GM18519 (cell line): ENCODE measurements around the gene CEP120.
"Not testable (repeated sequence)": the region's sequence is repeated elsewhere in the genome, so short reads cannot be mapped to it uniquely, and the experiment has no call there.

ENCODE experiments used
- ATAC-seq: cut with Tn5 transposase; IDR thresholded peaks from one replicate; pipeline ENCODE4 v1.9.1; 2021; ENCODE audit warnings: mild to moderate bottlenecking, moderate library complexity; ENCODE audit not compliant: unreplicated experiment, low FRiP score

CEP120 gene

GRCh38 chr5:123439709-123440108 lies 16.5 kb upstream of the CEP120 start:
- ATAC-seq, result no peak

GRCh38 chr5:123438902-123439301 lies 15.7 kb upstream of the CEP120 start:
- no peak for ATAC-seq

- no peak for ATAC-seq
Measured at GRCh38 chr5:123438244-123438643, 15.0 kb upstream of the CEP120 start.

- ATAC-seq, result no peak
Measured at GRCh38 chr5:123436201-123436600, 13.0 kb upstream of the CEP120 start.

- ATAC-seq, result no peak
Measured at GRCh38 chr5:123434796-123435195, 11.6 kb upstream of the CEP120 start.

- ATAC-seq, result no peak
Measured at GRCh38 chr5:123433596-123433995, 10.4 kb upstream of the CEP120 start.

GRCh38 chr5:123430441-123430840 lies 7.2 kb upstream of the CEP120 start:
- ATAC-seq, result not testable (repeated sequence)

- ATAC-seq, result no peak
Measured at GRCh38 chr5:123429993-123430392, 6.8 kb upstream of the CEP120 start.

- ATAC-seq, result no peak
Measured at GRCh38 chr5:123429221-123429954, 6.2 kb upstream of the CEP120 start.

GRCh38 chr5:123428521-123429220 lies 5.5 kb upstream of the CEP120 start:
- ATAC-seq, result no peak

- ATAC-seq, result no peak
Measured at GRCh38 chr5:123427281-123427680, 4.1 kb upstream of the CEP120 start.

GRCh38 chr5:123425431-123425830 lies 2.2 kb upstream of the CEP120 start:
- no peak for ATAC-seq

GRCh38 chr5:123422433-123423277 lies 548 bp downstream of the CEP120 start:
- ATAC-seq, result no peak

- no peak for ATAC-seq
Measured at GRCh38 chr5:123421773-123422172, 1.4 kb downstream of the CEP120 start.

- no peak for ATAC-seq
Measured at GRCh38 chr5:123414974-123415373, 8.2 kb downstream of the CEP120 start.

- ATAC-seq, result no peak
Measured at GRCh38 chr5:123412206-123412605, 11.0 kb downstream of the CEP120 start.

- not testable (repeated sequence) for ATAC-seq
Measured at GRCh38 chr5:123401999-123402398, 21.2 kb downstream of the CEP120 start.

- no peak for ATAC-seq
Measured at GRCh38 chr5:123401320-123401719, 21.9 kb downstream of the CEP120 start.

GRCh38 chr5:123400870-123401291 lies 22.3 kb downstream of the CEP120 start:
- ATAC-seq, result not testable (repeated sequence)

- no peak for ATAC-seq
Measured at GRCh38 chr5:123398058-123398733, 25.0 kb downstream of the CEP120 start.

- ATAC-seq, result no peak
Measured at GRCh38 chr5:123397538-123397937, 25.7 kb downstream of the CEP120 start.
